ENCODE measurements around the gene LARP4B. TPM values are rescaled to one million over a fixed set of nuclear protein-coding genes. Genes with fewer than 3 reads are reported as not detected.

Gene LARP4B
- total RNA-seq, 1 experiment from 2014 or later = 122 TPM

DNA sequence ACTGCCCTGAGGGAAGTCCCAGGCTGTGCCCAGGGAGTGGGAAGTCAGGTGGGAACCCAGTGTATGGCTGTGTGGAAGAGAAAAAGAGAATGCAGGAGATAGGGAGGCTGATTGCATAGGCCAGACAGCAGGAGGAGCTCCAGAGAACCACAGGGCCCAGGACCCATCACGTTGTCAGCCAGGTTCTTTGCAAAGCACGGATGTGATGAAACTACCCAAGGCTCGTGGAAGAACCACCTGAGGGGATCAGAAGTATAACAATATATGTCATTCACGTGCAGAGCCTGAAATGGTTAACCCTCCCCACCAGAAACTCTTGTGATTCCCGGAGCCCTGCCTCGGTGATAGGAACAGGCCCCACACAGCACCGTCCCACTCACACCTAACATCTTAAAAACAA is 83.6 kb downstream of the LARP4B start (continued):
- TF ChIP-seq TCF7L2 (IDR thresholded peaks at IDR 0.05; ENCODE audit: borderline replicate concordance, extremely low read depth, insufficient read depth, insufficient read length) (no peak), YY1 (IDR thresholded peaks at IDR 0.05; ENCODE audit: extremely low read depth, insufficient replicate concordance, low read depth, low read length) (no peak)

DNA sequence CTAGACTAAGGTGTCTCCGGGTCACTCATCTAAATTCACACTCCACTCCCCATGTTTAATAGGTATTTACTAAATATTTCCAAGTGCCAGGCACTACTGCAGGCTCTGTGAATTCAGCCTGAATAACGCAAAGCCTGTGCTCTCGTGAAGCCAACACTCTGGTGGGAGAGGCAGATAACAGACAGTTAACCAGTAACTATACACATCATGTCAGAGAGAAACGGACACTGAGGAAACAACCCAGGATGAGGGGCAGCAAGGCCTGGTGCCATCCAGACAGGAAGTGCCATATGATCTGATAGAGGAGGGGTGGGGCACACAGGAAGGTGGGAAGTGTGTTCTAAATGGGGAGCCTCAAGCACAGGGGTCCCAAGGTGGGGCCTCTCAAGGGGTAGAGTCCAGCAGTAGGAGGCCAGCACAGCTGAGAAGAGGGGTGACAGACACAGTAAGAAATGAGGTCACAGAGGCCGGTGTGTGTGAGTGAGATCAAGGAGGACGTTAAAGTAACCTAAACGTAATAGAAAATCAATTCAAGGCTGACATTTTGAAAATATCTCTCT is 85.3 kb downstream of the LARP4B start:
- intact Hi-C loops (cut with micrococcal nuclease) = no loop called here
- Histone ChIP-seq H3K79me2 (ENCODE audit: insufficient read depth, low read length) (peaks cover 90% of the 10 kb centered on the region), H3K27me3 (ENCODE audit: insufficient read depth, low read length) (no peaks in the 10 kb centered on the region), H3K4me2 (ENCODE audit: low read length) (no peak overlapping the region), H3K9ac (ENCODE audit: low read length) (no peak overlapping the region), H3K9me2 (ENCODE audit: insufficient read depth) (no peaks in the 10 kb centered on the region), H2AFZ (ENCODE audit: low read depth, low read length, poor library complexity, severe bottlenecking) (no peak overlapping the region), H3K36me3 (ENCODE audit: control insufficient read depth in 1 of 2, insufficient read depth in 2 of 2, low read length in 2 of 2) (peaks cover 16 to 25% of the 10 kb centered on the region in 2 experiments; a peak in 3 of 4 replicates), H3K9me3 (ENCODE audit: control insufficient read depth in 1 of 2, insufficient read depth in 1 of 2, low read depth in 1 of 2, low read length in 2 of 2) (no peaks in the 10 kb centered on the region), H3K4me3 (replicated peaks in 1 of 2; ENCODE audit: low read depth in 1 of 2, low read length in 2 of 2) (no peak overlapping the region), H3K27ac (ENCODE audit: low read depth, low read length) (no peak overlapping the region), H4K20me1 (ENCODE audit: insufficient read depth) (peaks cover 4% of the 10 kb centered on the region; the same call in 1 of the 2 replicates), H3K4me1 (ENCODE audit: control insufficient read depth in 1 of 2, insufficient read depth in 2 of 2, low read length in 2 of 2) (peaks cover 0 to 4% of the 10 kb centered on the region in 2 experiments; a peak in 1 of 4 replicates)
- ATAC-seq = no peak
- CTCF ChIA-PET = no interaction called here
- RAD21 ChIA-PET (ENCODE audit: low non-redundant PET in 1 of 2, low total read pairs in 2 of 2, uncharacterized antibody in 2 of 2, unreplicated experiment in 2 of 2) = no interaction called here
- no peak for DNase-seq (ENCODE audit: low read depth, low spot score)
- no TSS peak for BruUV-seq (replicated peaks)
- POLR2A ChIA-PET = no interaction called here
- TF ChIP-seq CEBPB (IDR thresholded peaks at IDR 0.05; ENCODE audit: low read depth) (no peak), CBX3 (IDR thresholded peaks at IDR 0.05; ENCODE audit: low read depth) (no peak), JUND (IDR thresholded peaks at IDR 0.05) (no peak), SRF (IDR thresholded peaks at IDR 0.05; ENCODE audit: low read depth) (no peak), YY1 (IDR thresholded peaks at IDR 0.05; ENCODE audit: extremely low read depth, insufficient replicate concordance, low read depth, low read length) (no peak), RAD21 (IDR thresholded peaks at IDR 0.05; ENCODE audit: low read depth) (no peak)
- TF ChIP-seq, protein P1, sequence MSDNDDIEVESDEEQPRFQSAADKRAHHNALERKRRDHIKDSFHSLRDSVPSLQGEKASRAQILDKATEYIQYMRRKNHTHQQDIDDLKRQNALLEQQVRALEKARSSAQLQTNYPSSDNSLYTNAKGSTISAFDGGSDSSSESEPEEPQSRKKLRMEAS (IDR thresholded peaks at IDR 0.05) = no peak

DNA sequence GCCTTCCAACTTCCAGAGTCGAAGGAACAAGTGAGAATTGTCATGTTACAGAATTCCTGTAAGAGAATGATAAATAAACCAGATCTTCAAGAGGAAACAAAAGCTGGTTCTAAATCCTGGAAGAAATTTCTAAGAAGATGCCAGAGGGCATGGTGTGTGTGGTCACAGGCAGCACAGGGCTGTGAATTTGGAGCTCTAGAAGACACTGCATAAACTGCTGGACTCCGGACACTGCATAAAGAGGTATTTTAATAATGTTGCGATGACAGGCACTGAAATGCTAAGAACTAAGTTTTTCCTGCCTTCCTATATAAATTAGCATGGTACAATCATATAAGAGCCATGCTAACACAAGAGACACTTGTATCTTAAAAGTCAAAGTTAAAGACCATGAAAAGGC is 86.0 kb downstream of the LARP4B start:
- POLR2A ChIA-PET = no interaction called here
- CTCF ChIA-PET = no interaction called here
- peaks cover 18 to 21% of the 10 kb centered on the region in 2 experiments; a peak in 3 of 4 replicates for H3K36me3 ChIP-seq (ENCODE audit: control insufficient read depth in 1 of 2, insufficient read depth in 2 of 2, low read length in 2 of 2)
- TF ChIP-seq CBX3 (IDR thresholded peaks at IDR 0.05; ENCODE audit: low read depth) (no peak), TCF7L2 (IDR thresholded peaks at IDR 0.05; ENCODE audit: borderline replicate concordance, extremely low read depth, insufficient read depth, insufficient read length) (no peak), ZFX (IDR thresholded peaks at IDR 0.05) (no peak), POLR2A (IDR thresholded peaks at IDR 0.05; ENCODE audit: borderline replicate concordance, extremely low read depth, insufficient read depth, insufficient read length) (no peak), EZH2 (IDR thresholded peaks at IDR 0.05) (no peak), JUND (IDR thresholded peaks at IDR 0.05) (no peak), SP1 (IDR thresholded peaks at IDR 0.05; ENCODE audit: low read depth) (no peak), EGR1 (IDR thresholded peaks at IDR 0.05; ENCODE audit: low read depth) (no peak), SRF (IDR thresholded peaks at IDR 0.05; ENCODE audit: low read depth) (no peak), ELF1 (IDR thresholded peaks at IDR 0.05; ENCODE audit: borderline replicate concordance, low read depth) (no peak)
- TF ChIP-seq, protein P2, sequence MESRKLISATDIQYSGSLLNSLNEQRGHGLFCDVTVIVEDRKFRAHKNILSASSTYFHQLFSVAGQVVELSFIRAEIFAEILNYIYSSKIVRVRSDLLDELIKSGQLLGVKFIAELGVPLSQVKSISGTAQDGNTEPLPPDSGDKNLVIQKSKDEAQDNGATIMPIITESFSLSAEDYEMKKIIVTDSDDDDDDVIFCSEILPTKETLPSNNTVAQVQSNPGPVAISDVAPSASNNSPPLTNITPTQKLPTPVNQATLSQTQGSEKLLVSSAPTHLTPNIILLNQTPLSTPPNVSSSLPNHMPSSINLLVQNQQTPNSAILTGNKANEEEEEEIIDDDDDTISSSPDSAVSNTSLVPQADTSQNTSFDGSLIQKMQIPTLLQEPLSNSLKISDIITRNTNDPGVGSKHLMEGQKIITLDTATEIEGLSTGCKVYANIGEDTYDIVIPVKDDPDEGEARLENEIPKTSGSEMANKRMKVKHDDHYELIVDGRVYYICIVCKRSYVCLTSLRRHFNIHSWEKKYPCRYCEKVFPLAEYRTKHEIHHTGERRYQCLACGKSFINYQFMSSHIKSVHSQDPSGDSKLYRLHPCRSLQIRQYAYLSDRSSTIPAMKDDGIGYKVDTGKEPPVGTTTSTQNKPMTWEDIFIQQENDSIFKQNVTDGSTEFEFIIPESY (IDR thresholded peaks at IDR 0.05; ENCODE audit: extremely low read depth, insufficient replicate concordance, low read length) = no peak

More for the DNA sequence above, 86.0 kb downstream of the LARP4B start:
- H3K4me2 ChIP-seq (ENCODE audit: low read length) = no peak overlapping the region
- H3K9me2 ChIP-seq (ENCODE audit: insufficient read depth) = no peaks in the 10 kb centered on the region
- no peak overlapping the region for H2AFZ ChIP-seq (ENCODE audit: low read depth, low read length, poor library complexity, severe bottlenecking)
- H3K4me3 ChIP-seq (replicated peaks in 1 of 2; ENCODE audit: low read depth in 1 of 2, low read length in 2 of 2) = no peak overlapping the region
- peaks cover 4% of the 10 kb centered on the region; the same call in 1 of the 2 replicates for H4K20me1 ChIP-seq (ENCODE audit: insufficient read depth)
- RAD21 ChIA-PET (ENCODE audit: low non-redundant PET in 1 of 2, low total read pairs in 2 of 2, uncharacterized antibody in 2 of 2, unreplicated experiment in 2 of 2) = no interaction called here
- no peak overlapping the region for H3K9ac ChIP-seq (ENCODE audit: low read length)
- H3K4me1 ChIP-seq (ENCODE audit: control insufficient read depth in 1 of 2, insufficient read depth in 2 of 2, low read length in 2 of 2) = peaks cover 0 to 4% of the 10 kb centered on the region in 2 experiments; a peak in 1 of 4 replicates
- intact Hi-C loops (cut with micrococcal nuclease) = no loop called here
- no TSS peak for BruUV-seq (replicated peaks)
- H3K27me3 ChIP-seq (ENCODE audit: insufficient read depth, low read length) = no peaks in the 10 kb centered on the region
- ATAC-seq = no peak
- H3K9me3 ChIP-seq (ENCODE audit: control insufficient read depth in 1 of 2, insufficient read depth in 1 of 2, low read depth in 1 of 2, low read length in 2 of 2) = no peaks in the 10 kb centered on the region
- H3K79me2 ChIP-seq (ENCODE audit: insufficient read depth, low read length) = peaks cover 90% of the 10 kb centered on the region
- H3K27ac ChIP-seq (ENCODE audit: low read depth, low read length) = no peak overlapping the region
- no peak for DNase-seq (ENCODE audit: low read depth, low spot score)

Measured in HCT116 (cell line).